Measurements from ENCODE around the gene TMEM50A.
"Not testable (repeated sequence)": the region's sequence is repeated elsewhere in the genome, so short reads cannot be mapped to it uniquely, and the experiment has no call there.

The TMEM50A gene

GRCh38 chr1:25389721-25390120 is 51.6 kb downstream of the TMEM50A start:
- not testable (repeated sequence) for DNase-seq

- DNase-seq: no peak
Observed at GRCh38 chr1:25392841-25393240, 54.7 kb downstream of the TMEM50A start.

- not testable (repeated sequence) for DNase-seq
Observed at GRCh38 chr1:25397549-25397948, 59.4 kb downstream of the TMEM50A start.

GRCh38 chr1:25398079-25398478 is 59.9 kb downstream of the TMEM50A start:
- not testable (repeated sequence) for DNase-seq

- not testable (repeated sequence) for DNase-seq
Observed at GRCh38 chr1:25402947-25403803, 65.0 kb downstream of the TMEM50A start.

GRCh38 chr1:25405731-25406305 is 67.7 kb downstream of the TMEM50A start:
- not testable (repeated sequence) for DNase-seq

- not testable (repeated sequence) for DNase-seq
Observed at GRCh38 chr1:25409641-25410427, 71.7 kb downstream of the TMEM50A start.
